HCT116 (cell line): ENCODE data around the gene RBM19. TPM values are rescaled to one million over a fixed set of nuclear protein-coding genes. Genes with fewer than 3 reads are reported as not detected.

Experiments
- ATAC-seq: fragments of 200-7000 bp; cut with Tn5 transposase; 2 replicates; pipeline ENCODE4 v1.9.1; 2020; ENCODE audit warnings: mild to moderate bottlenecking, moderate library complexity
- BruUV-seq: library from RNA; stranded (reverse); fragments of 400-500 nt; replicated peaks from 2 replicates; lab custom pipeline; 2021; lab: Mats Ljungman, UMichigan
- CTCF ChIA-PET: fragments of 300-600 bp; sonication (Branson Sonifier 250); formaldehyde crosslinking; loops from one replicate; lab custom pipeline; 2021; ENCODE audit warnings: antibody characterized with exemption; lab: Charles Lee
- POLR2A ChIA-PET: fragments of 300-600, 350-600 bp; sonication (Branson Sonifier 250); formaldehyde crosslinking; loops from one replicate; lab custom pipeline; 2021; ENCODE audit warnings: antibody characterized with exemption; lab: Charles Lee
- RAD21 ChIA-PET, 2 experiments: fragments of 300-600 bp; sonication (Branson Sonifier 250); formaldehyde crosslinking; loops; one replicate each; lab custom pipeline; 2023; ENCODE audit warnings: low total read pairs in 2 of 2; ENCODE audit not compliant: uncharacterized antibody in 2 of 2, unreplicated experiment in 2 of 2, low non-redundant PET in 1 of 2; lab: Charles Lee
- DNase-seq: peaks from one replicate; pipeline ENCODE4 v3.0.0-alpha.2; 2010; ENCODE audit warnings: low read depth, low spot score
- H2AFZ ChIP-seq: fragments of 200-600 bp; shearing (Covaris generic), sonication (generic); 2 replicates; pipeline ENCODE4 v1.6.1; 2017; ENCODE audit warnings: low read depth, mixed run types, mixed read lengths, antibody characterized with exemption, low read length; ENCODE audit not compliant: poor library complexity, severe bottlenecking
- H3K27ac ChIP-seq: 2 replicates; pipeline ENCODE4 v1.5.1; 2012; ENCODE audit warnings: low read depth, low read length
- H3K27me3 ChIP-seq: fragments of 200-600 bp; sonication (generic); 2 replicates; pipeline ENCODE4 v1.6.1; 2016; ENCODE audit warnings: mixed run types, low read length, mixed read lengths; ENCODE audit not compliant: insufficient read depth
- H3K36me3 ChIP-seq, 2 experiments: fragments of 200-500 bp in 1 of 2; fragments of 200-600 bp in 1 of 2; sonication (Bioruptor generic) in 1 of 2; sonication (generic) in 1 of 2; 2 replicates each; pipeline versions ENCODE4 v1.5.1 to v1.6.1; 2014 to 2016; ENCODE audit warnings: low read length in 2 of 2, inconsistent platforms in 1 of 2, mixed read lengths in 1 of 2, mixed run types in 1 of 2; ENCODE audit not compliant: insufficient read depth in 2 of 2, control insufficient read depth in 1 of 2
- H3K4me1 ChIP-seq, 2 experiments: fragments of 200-600 bp in 1 of 2; sonication (generic) in 1 of 2; 2 replicates each; pipeline versions ENCODE4 v1.5.1 to v1.6.1; 2012 to 2017; ENCODE audit warnings: low read length in 2 of 2, inconsistent platforms in 1 of 2, mild to moderate bottlenecking in 1 of 2, mixed read lengths in 1 of 2, mixed run types in 1 of 2, moderate library complexity in 1 of 2; ENCODE audit not compliant: insufficient read depth in 2 of 2, control insufficient read depth in 1 of 2
- H3K4me2 ChIP-seq: fragments of 200-600 bp; sonication (generic); 2 replicates; pipeline ENCODE4 v1.6.1; 2017; ENCODE audit warnings: mixed run types, low read length, mixed read lengths
- H3K4me3 ChIP-seq, 2 experiments: fragments of 200-600 bp in 1 of 2; sonication (generic) in 1 of 2; replicated peaks in 1 of 2; 2 replicates each; pipeline ENCODE4 v1.5.1; 2011 to 2016; ENCODE audit warnings: low read length in 2 of 2, control low read depth in 1 of 2, low read depth in 1 of 2, mild to moderate bottlenecking in 1 of 2, mixed read lengths in 1 of 2, mixed run types in 1 of 2
- H3K79me2 ChIP-seq: fragments of 200-600 bp; sonication (generic); 2 replicates; pipeline ENCODE4 v1.6.1; 2017; ENCODE audit warnings: mild to moderate bottlenecking, mixed run types, low read length, moderate library complexity, mixed read lengths; ENCODE audit not compliant: insufficient read depth
- H3K9ac ChIP-seq: fragments of 200-600 bp; sonication (generic); 2 replicates; pipeline ENCODE4 v1.6.1; 2016; ENCODE audit warnings: low read length, mixed read lengths
- H3K9me2 ChIP-seq: fragments of 200-600 bp; sonication (generic), shearing (Covaris generic); 2 replicates; pipeline ENCODE4 v1.6.1; 2017; ENCODE audit warnings: mixed run types, mild to moderate bottlenecking, moderate library complexity; ENCODE audit not compliant: insufficient read depth
- H3K9me3 ChIP-seq, 2 experiments: fragments of 200-500 bp in 1 of 2; fragments of 200-600 bp in 1 of 2; sonication (Bioruptor generic) in 1 of 2; sonication (generic) in 1 of 2; 2 replicates each; pipeline ENCODE4 v1.6.1; 2014 to 2017; ENCODE audit warnings: low read length in 2 of 2, mixed read lengths in 2 of 2, inconsistent platforms in 1 of 2, low read depth in 1 of 2, mild to moderate bottlenecking in 1 of 2, mixed run types in 1 of 2, moderate library complexity in 1 of 2; ENCODE audit not compliant: control insufficient read depth in 1 of 2, insufficient read depth in 1 of 2
- H4K20me1 ChIP-seq: fragments of 200-600 bp; sonication (generic), shearing (Covaris generic); 2 replicates; pipeline ENCODE4 v1.6.1; 2017; ENCODE audit warnings: mixed run types, mild to moderate bottlenecking, moderate library complexity; ENCODE audit not compliant: insufficient read depth
- ATF3 ChIP-seq: IDR thresholded peaks from 2 replicates; pipeline ENCODE4 v1.6.1; 2012
- CEBPB ChIP-seq: IDR thresholded peaks from 2 replicates; pipeline ENCODE4 v1.6.1; 2012; ENCODE audit warnings: low read depth
- CTCF ChIP-seq, 3 experiments: fragments of 200-600 bp in 1 of 3; sonication (generic) in 1 of 3; IDR thresholded peaks in 2 of 3; conservative IDR thresholded peaks in 1 of 3; 2 replicates each; pipeline ENCODE4 v1.5.1; 2012 to 2017; ENCODE audit warnings: low read depth in 2 of 3, low read length in 2 of 3, antibody characterized with exemption in 1 of 3, borderline replicate concordance in 1 of 3, control low read depth in 1 of 3, mild to moderate bottlenecking in 1 of 3, mixed read lengths in 1 of 3, mixed run types in 1 of 3, moderate library complexity in 1 of 3; ENCODE audit not compliant: insufficient read depth in 1 of 3
- EGR1 ChIP-seq: IDR thresholded peaks from 2 replicates; pipeline ENCODE4 v1.6.1; 2012; ENCODE audit warnings: low read depth
- ELF1 ChIP-seq: IDR thresholded peaks from 2 replicates; pipeline ENCODE4 v1.6.1; 2012; ENCODE audit warnings: low read depth, borderline replicate concordance
- EZH2 ChIP-seq: fragments of 200-600 bp; sonication (generic); IDR thresholded peaks from 2 replicates; pipeline ENCODE4 v1.6.1; 2017; ENCODE audit warnings: antibody characterized with exemption, mixed run types
- EZH2phosphoT487 ChIP-seq: fragments of 200-600 bp; IDR thresholded peaks from 2 replicates; pipeline ENCODE4 v1.6.1; 2018; ENCODE audit warnings: antibody characterized with exemption, borderline replicate concordance
- FOSL1 ChIP-seq: IDR thresholded peaks from 2 replicates; pipeline ENCODE4 v1.6.1; 2012; ENCODE audit warnings: low read depth
- JUND ChIP-seq: IDR thresholded peaks from 2 replicates; pipeline ENCODE4 v1.6.1; 2012
- MAX ChIP-seq: IDR thresholded peaks from 2 replicates; pipeline ENCODE4 v1.6.1; 2012
- POLR2A ChIP-seq: IDR thresholded peaks from 2 replicates; pipeline ENCODE4 v1.7.0; 2011; ENCODE audit warnings: borderline replicate concordance; ENCODE audit not compliant: insufficient read depth, insufficient read length; ENCODE audit errors: extremely low read depth
- POLR2AphosphoS5 ChIP-seq: IDR thresholded peaks from 2 replicates; pipeline ENCODE4 v1.6.1; 2011; ENCODE audit warnings: mild to moderate bottlenecking, low read depth, low read length, moderate library complexity
- RAD21 ChIP-seq: IDR thresholded peaks from 2 replicates; pipeline ENCODE4 v1.6.1; 2012; ENCODE audit warnings: low read depth, mild to moderate bottlenecking
- SIN3A ChIP-seq: IDR thresholded peaks from 2 replicates; pipeline ENCODE4 v1.6.1; 2012; ENCODE audit warnings: low read depth
- SP1 ChIP-seq: IDR thresholded peaks from 2 replicates; pipeline ENCODE4 v1.6.1; 2012; ENCODE audit warnings: low read depth
- SRF ChIP-seq: IDR thresholded peaks from 2 replicates; pipeline ENCODE4 v1.6.1; 2012; ENCODE audit warnings: low read depth
- TCF7L2 ChIP-seq: IDR thresholded peaks from 2 replicates; pipeline ENCODE4 v1.7.0; 2011; ENCODE audit warnings: borderline replicate concordance, inconsistent platforms; ENCODE audit not compliant: insufficient read depth, insufficient read length; ENCODE audit errors: extremely low read depth
- YY1 ChIP-seq: IDR thresholded peaks from 2 replicates; pipeline ENCODE4 v1.6.1; 2011; ENCODE audit warnings: low read length, low read depth, moderate library complexity, mild to moderate bottlenecking; ENCODE audit not compliant: insufficient replicate concordance; ENCODE audit errors: extremely low read depth
- ZBTB33 ChIP-seq: IDR thresholded peaks from 2 replicates; pipeline ENCODE4 v1.6.1; 2011; ENCODE audit warnings: mild to moderate bottlenecking, low read length, moderate library complexity; ENCODE audit not compliant: insufficient replicate concordance; ENCODE audit errors: extremely low read depth
- ZFX ChIP-seq: fragments of 450-650 bp; IDR thresholded peaks from 2 replicates; pipeline ENCODE4 v1.6.1; 2017
- ZNF274 ChIP-seq: fragments of 200-500 bp; sonication (Bioruptor generic); IDR thresholded peaks from 2 replicates; pipeline ENCODE4 v1.6.1; 2014; ENCODE audit warnings: mild to moderate bottlenecking, low read depth, low read length, inconsistent platforms
- intact Hi-C: fragments of 100-400 bp; cut with micrococcal nuclease; formaldehyde crosslinking; loops from 2 replicates; pipeline ENCODE4 v1.10.0; 2022
- total RNA-seq: library from RNA; stranded (reverse); gene quantifications from one replicate; pipeline ENCODE4 v1.2.1, GENCODE V29; 2021; ENCODE audit not compliant: unreplicated experiment

RBM19 gene
- total RNA-seq, 1 experiment from 2014 or later, result 30.7 TPM

GRCh38 chr12:113831476-113831875 lies 134.6 kb downstream of the RBM19 start (continued):
- no peak for TF ChIP-seq ZBTB33
- TF ChIP-seq YY1, result no peak
- TF ChIP-seq MAX, result no peak
- TF ChIP-seq JUND, result no peak
- no peak for TF ChIP-seq ZNF274
- TF ChIP-seq RAD21, result no peak

GRCh38 chr12:113831016-113831415 lies 135.1 kb downstream of the RBM19 start:
- Histone ChIP-seq H3K9me3 (no peaks in the 10 kb centered on the region), H3K9me2 (no peaks in the 10 kb centered on the region), H3K4me2 (no peak overlapping the region), H3K4me1 (no peaks in the 10 kb centered on the region), H3K27ac (no peak overlapping the region), H2AFZ (no peak overlapping the region), H3K79me2 (no peaks in the 10 kb centered on the region), H3K36me3 (no peaks in the 10 kb centered on the region), H3K4me3 (no peak overlapping the region), H4K20me1 (no peaks in the 10 kb centered on the region), H3K9ac (no peak overlapping the region), H3K27me3 (no peaks in the 10 kb centered on the region)
- BruUV-seq, result no TSS peak
- DNase-seq (no peak), ATAC-seq (no peak)
- TF ChIP-seq ELF1 (no peak), SIN3A (no peak), ATF3 (no peak), SRF (no peak), POLR2AphosphoS5 (no peak), CTCF (IDR thresholded peaks at IDR 0.05 in 2 of 3, conservative IDR thresholded peaks at IDR 0.05 in 1 of 3; ENCODE audit: borderline replicate concordance in 1 of 3, insufficient read depth in 1 of 3, low read depth in 2 of 3, low read length in 2 of 3) (no peak), EZH2 (no peak), SP1 (no peak), ZNF274 (no peak), CEBPB (no peak), MAX (no peak), EGR1 (no peak), ZBTB33 (no peak), ZFX (no peak), TCF7L2 (no peak), EZH2phosphoT487 (no peak), JUND (no peak), FOSL1 (no peak), POLR2A (no peak)
- intact Hi-C loops, result no loop called here
- RAD21 ChIA-PET, result no interaction called here
- CTCF ChIA-PET, result no interaction called here
- POLR2A ChIA-PET, result no interaction called here
